Right kidney (tissue), 9 donors: Measurements from ENCODE around the gene CHTF8.
"Not testable (repeated sequence)": the region's sequence is repeated elsewhere in the genome, so short reads cannot be mapped to it uniquely, and the experiment has no call there.

Experiments used
- DNase-seq: peaks from one replicate; pipeline ENCODE4 v3.0.0-alpha.2; 2016
- long read RNA-seq, 8 donors: transcript quantifications; one replicate each; lab custom pipeline, GENCODE V29; 2026

CHTF8 gene, protein sequence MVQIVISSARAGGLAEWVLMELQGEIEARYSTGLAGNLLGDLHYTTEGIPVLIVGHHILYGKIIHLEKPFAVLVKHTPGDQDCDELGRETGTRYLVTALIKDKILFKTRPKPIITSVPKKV
- long read RNA-seq, donor 1, transcript CHTF8-202 (4 exons, 1,073 nt) = minor isoform, 6 of 128 reads
- long read RNA-seq, donor 1, transcript CHTF8-203 (4 exons, 2,903 nt) = minor isoform, 35 of 128 reads
- long read RNA-seq, donor 1, transcript CHTF8-201 (1 exons, 2,561 nt) = major isoform, 62 of 128 reads
- long read RNA-seq, donor 1, transcript CHTF8-205 (3 exons, 856 nt) = minor isoform, 11 of 128 reads
- long read RNA-seq, donor 1, partial matches to known transcripts = 6 of 128 reads
- long read RNA-seq, donor 1, other reads (novel, unspliced or antisense) = 0 of 128 reads
- long read RNA-seq, donor 2, transcript CHTF8-203 (4 exons, 2,903 nt) = minor isoform, 23 of 83 reads
- long read RNA-seq, donor 2, transcript CHTF8-205 (3 exons, 856 nt) = minor isoform, 7 of 83 reads
- long read RNA-seq, donor 2, transcript CHTF8-201 (1 exons, 2,561 nt) = major isoform, 50 of 83 reads
- long read RNA-seq, donor 2, partial matches to known transcripts = 0 of 83 reads
- long read RNA-seq, donor 2, other reads (novel, unspliced or antisense) = 0 of 83 reads
- long read RNA-seq, donor 3, transcript CHTF8-201 (1 exons, 2,561 nt) = major isoform, 28 of 66 reads
- long read RNA-seq, donor 3, transcript CHTF8-203 (4 exons, 2,903 nt) = minor isoform, 17 of 66 reads
- long read RNA-seq, donor 3, transcript CHTF8-205 (3 exons, 856 nt) = minor isoform, 6 of 66 reads
- long read RNA-seq, donor 3, partial matches to known transcripts = 5 of 66 reads
- long read RNA-seq, donor 3, other reads (novel, unspliced or antisense) = 5 of 66 reads
- long read RNA-seq, donor 4, transcript CHTF8-205 (3 exons, 856 nt) = minor isoform, 18 of 99 reads
- long read RNA-seq, donor 4, transcript CHTF8-203 (4 exons, 2,903 nt) = minor isoform, 11 of 99 reads
- long read RNA-seq, donor 4, transcript CHTF8-201 (1 exons, 2,561 nt) = major isoform, 65 of 99 reads
- long read RNA-seq, donor 4, partial matches to known transcripts = 0 of 99 reads
- long read RNA-seq, donor 4, other reads (novel, unspliced or antisense) = 0 of 99 reads
- long read RNA-seq, donor 5, transcript CHTF8-202 (4 exons, 1,073 nt) = minor isoform, 5 of 121 reads
- long read RNA-seq, donor 5, transcript CHTF8-205 (3 exons, 856 nt) = minor isoform, 16 of 121 reads
- long read RNA-seq, donor 5, transcript CHTF8-203 (4 exons, 2,903 nt) = minor isoform, 11 of 121 reads
- long read RNA-seq, donor 5, transcript CHTF8-201 (1 exons, 2,561 nt) = major isoform, 30 of 121 reads
- long read RNA-seq, donor 5, partial matches to known transcripts = 43 of 121 reads
- long read RNA-seq, donor 5, other reads (novel, unspliced or antisense) = 6 of 121 reads
- long read RNA-seq, donor 6, transcript CHTF8-205 (3 exons, 856 nt) = minor isoform, 12 of 165 reads
- long read RNA-seq, donor 6, transcript CHTF8-201 (1 exons, 2,561 nt) = major isoform, 90 of 165 reads
- long read RNA-seq, donor 6, transcript CHTF8-203 (4 exons, 2,903 nt) = minor isoform, 11 of 165 reads
- long read RNA-seq, donor 6, partial matches to known transcripts = 42 of 165 reads
- long read RNA-seq, donor 6, other reads (novel, unspliced or antisense) = 0 of 165 reads
- long read RNA-seq, donor 7 = 0 reads
- long read RNA-seq, donor 8, transcript CHTF8-203 (4 exons, 2,903 nt) = minor isoform, 16 of 98 reads
- long read RNA-seq, donor 8, transcript CHTF8-205 (3 exons, 856 nt) = minor isoform, 11 of 98 reads
- long read RNA-seq, donor 8, transcript CHTF8-201 (1 exons, 2,561 nt) = major isoform, 61 of 98 reads
- long read RNA-seq, donor 8, partial matches to known transcripts = 0 of 98 reads
- long read RNA-seq, donor 8, other reads (novel, unspliced or antisense) = 0 of 98 reads

DNA sequence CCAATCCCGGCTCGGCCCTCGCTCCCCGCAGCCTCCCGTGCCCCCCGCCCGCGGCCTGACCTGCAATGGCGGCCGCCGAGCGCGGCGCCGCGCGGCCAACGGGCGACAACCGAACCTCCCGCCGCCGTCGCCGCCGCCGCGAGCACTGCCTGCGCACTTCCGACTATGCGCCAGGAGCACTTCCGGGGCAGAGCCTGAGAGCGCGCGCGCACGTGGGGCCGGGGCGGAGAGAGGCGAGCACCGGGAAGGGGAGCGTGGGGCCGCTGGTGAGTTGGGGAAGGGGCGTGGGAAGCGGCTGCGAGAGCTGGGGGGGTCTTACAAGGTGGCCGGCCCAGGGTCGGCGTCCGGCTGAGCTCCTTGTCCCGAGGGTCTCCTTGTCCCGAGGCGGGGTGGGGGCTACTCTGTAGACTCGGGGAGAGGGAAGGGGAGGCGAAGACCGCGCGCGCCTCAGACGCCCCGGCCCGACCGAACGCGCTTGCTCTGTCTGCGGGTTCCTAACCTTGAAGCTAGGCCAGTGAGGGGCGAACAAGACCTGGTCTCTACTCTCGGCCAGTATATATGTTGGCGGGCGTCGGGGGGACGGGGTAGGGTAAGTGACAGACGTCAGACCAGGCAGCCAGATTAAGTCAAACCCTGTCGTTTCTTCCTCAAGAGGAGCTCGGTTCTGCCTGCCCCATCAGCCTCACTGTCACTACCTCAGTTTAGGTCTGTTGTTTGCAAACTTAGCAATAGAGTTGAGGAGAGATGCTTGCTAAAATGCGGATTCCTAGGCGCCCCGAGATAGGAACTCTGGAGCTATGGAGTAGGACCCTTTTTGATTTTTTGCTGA, at the start of gene CHTF8, which contains the start of gene UTP4:
Gene CHTF8 (minus strand): TSS at position 165 of the 829 bp plus-strand sequence. CDS start 11,130 bp downstream, outside the sequence.
Gene UTP4 (plus strand): TSS at position 226 of the 829 bp plus-strand sequence. CDS start 811 bp downstream, outside the sequence.
- DNase-seq = peak; percentile 75

DNA sequence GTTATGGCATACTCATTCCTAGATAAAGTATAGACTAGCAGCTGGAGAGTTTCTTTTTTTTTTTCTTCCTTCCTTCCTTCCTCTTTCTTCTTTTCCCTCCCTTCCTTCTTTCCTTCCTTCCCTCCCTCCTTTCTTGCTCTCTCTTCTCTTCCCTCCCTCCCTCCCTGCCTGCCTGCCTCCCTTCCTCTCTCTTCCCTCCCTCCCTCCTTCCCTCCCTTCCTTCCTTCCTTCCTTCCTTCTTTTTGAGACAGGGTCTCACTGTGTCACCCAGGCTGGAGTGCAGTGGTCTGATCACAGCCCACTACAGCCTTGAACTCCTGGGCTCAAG, 47.6 kb upstream of the CHTF8 start:
- no peak for DNase-seq

DNA sequence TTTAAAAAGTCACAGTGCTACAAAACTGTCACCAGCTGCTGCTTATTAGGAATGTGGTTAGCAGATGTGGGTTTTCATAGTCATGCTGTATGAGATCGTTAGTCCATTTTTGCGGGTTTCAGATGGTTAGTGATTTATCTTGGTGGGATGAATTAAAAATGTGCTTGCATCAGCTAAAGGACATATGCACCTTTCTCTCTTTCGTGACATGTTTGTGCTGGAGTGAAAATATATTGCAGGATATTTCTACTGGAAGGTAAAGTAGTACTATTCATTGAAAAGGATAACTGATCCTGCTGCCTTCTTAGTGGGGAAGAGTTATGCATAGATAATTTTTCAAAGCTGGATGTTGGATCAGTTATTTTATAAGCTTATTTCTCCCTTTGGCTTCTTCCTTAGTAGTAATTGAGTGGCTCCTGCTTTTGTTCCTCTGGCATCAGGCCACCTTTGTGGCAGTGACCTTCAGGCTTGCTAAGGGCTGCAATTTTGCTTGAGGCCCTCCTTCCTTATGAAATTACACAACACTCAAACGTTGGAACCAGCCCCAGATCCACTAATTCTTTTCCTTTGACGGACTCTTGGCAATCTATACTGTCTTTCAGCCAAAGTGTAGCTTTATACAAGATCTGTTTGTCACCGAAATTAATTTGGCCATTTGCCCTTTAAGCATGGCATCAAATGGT, 47.1 kb upstream of the CHTF8 start:
- DNase-seq = peak; percentile 36

DNA sequence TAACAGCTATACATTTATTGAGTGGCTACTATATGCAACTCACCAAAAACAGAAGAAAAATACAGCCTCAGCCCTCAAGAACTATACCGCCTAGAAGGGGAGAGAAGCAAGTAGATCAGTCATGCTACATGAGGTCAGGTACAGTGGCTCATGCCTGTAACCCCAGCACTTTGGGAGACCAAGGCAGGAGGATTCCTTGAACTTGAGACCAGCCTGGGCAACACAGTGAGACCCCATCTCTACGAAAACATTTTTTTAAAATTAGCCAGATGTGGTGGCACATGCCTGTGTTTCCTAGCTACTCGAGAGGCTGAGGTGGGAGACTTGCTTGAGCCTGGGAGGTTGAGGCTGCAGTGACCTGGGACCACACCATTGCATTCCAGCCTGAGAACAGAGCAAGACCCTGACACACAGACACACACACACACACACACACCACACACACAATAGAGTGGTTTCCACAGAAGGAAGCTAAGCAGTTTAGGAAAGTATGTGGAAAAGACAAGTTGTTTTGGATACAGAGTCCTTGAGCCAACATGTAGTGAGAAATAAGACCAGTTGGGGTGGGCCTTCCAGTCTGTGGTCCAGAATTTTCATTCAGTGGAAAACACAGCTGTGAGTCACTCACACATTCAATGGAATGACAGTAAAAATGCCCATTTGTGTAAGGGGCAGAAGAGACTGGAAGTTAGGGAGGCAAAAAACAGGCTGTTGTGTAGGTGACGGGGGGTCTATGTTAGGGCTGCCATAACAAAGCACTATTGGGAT, 43.8 kb upstream of the CHTF8 start:
- DNase-seq = no peak

DNA sequence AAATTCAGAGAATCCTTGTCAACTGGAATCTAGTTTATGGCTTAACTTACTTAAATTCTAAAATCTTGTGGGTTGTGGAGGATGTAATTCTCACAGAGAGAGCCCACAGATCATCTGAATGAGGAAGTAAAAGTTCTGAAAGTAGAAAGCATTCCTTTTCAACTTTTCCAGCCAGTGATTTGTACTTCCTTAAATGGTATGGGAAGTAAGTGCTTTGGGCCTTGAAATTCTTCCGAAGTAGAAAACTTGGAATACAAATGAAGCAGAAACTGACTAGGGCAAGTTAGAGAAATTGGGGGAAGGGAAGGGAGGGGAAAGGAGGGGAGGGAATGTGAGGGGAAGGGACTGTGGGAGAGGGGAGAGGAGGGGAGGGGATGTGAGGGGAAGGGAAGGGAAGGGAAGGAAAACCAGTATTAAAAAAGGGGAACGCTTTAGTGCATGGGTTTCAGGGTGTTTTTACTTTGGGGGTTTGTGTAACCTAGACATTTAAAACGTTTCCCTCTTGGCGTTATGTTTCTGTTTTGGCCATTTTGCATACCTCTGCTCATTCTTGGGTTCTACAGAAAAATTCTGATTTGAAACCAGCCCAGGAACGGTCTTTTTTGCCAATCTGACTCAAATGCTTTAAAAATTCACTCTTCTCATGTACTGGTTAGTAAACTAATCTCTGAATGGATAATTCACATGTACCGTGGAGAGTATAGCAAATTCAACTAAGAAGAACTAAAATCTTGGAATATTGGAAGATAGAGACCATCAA, 39.1 kb upstream of the CHTF8 start:
- no peak for DNase-seq

DNA sequence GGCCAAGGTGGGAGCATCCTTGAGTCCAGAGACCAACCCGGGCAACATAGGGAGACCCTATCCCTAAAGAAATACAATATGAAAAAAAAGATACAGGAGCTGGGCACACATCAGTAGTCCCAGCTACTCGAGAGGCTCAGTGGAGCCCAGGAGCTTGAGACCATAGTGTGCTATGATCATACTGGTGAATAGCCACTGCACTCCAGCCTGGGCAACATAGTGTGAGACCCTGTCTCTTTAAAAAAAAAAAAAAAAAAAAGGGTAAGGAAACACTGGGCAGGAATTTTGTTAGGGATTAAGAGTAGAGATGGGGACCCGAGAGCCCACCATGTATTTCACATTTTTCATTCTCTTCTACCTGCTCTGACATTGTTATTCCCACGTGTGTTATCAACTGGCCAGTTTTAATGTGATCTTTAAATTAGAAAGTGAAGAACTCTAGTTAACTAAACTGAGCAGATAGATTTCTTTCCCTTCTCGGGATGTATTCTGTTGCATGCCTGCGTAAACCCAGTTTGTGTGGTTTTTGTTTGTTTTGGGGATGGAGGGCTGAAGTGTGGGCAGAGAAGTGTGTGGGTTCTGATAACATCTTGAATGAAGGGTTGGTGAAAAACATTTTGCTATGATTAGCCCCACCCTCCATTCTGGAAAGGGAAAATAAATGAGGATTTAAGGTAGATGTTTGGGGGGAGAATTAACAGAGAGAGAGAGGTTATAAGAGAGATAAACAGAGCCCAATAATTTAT, 37.4 kb upstream of the CHTF8 start:
- DNase-seq = no peak

DNA sequence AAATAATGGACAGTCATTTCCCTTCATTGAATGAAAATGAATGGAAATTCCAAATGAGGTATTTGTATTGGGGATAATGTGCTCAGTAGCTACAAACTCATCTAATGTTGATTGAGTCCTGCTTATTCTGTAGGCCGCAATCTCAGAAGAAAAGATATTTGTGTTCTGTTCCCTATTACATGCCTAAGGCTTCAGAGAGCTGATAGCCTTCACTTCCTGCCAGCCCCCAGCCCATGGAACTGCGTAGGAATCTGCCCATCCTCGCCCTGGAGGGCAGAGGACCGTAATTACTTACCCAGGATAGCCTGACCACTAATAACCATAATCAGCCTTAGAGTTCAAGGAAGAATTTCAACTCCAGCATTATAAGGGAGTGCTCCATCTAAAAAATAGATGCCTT, 36.7 kb upstream of the CHTF8 start:
- no peak for DNase-seq

DNA sequence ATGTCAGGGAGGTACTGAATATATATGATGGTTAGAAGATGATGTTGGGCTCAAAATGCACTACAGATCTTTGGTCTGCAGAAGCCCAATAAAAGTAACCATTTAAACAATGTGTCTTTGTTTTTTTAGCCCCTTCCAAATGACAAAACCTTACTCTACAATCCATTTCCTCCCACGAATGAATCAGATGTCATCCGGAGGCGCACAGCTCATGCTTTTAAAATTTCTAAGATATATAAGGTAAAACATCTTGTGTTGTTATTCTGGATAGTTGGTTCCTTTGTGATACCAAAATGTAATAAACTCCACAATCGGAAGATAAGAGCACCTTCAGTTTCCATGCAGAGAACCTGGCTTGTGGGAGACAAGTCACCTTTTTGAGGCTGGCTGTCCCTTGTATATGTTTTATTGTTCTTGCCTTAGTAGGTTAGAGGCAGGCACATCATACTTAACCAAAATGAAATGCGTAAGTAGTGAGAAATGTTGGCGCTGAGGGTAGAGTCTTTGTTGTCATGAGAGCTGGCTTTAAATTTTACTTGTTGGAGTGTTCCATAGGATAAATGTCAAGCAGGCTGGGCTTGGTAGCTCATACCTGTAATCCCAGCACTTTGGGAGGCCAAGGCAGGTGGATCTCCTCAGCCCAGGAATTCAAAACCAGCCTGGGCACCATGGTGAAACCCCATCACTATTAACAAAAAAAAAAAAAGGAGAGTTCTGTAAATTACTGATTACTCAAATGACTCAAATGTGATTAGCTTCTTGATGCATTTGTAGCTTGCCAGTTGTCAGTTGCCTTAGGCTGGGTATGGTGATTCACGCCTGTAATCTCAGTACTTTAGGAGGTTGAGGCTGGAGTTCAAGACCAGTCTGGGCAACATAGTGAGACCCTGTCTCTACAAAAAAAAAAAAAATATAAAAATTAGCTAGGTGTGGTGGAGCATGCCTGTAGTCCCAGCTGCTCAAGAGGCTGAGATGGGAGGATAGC, 34.9 kb upstream of the CHTF8 start:
- DNase-seq = no peak

DNA sequence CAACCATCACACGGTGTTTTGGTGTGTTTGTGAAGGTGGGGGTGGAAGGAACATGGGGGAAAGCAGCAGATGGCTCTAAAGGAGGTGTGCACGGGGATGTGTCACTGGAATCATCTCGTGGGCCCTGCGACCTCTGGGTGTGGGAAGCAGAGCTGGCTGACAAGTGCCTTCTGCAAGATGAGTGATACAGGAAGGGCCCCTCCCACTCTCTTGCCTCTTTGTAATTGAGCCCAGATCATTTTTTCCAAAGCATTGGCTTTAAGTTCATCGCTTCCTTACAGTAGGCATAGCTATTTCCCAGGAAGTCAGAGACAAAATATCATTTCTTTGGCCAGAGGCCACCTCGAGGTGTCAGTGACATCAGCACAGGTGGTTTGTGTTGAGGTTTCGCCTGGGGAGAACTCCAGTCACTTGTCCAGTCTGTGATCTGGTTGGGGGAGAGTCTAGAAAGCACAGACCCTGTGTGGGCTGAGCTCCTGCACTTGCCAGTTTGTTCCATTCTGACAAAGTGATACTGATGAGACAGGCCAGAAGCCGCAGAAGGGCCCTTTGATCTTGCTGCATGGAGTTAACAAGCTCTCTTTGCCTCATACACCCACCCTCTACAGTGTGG, 33.9 kb upstream of the CHTF8 start:
- DNase-seq = no peak

DNA sequence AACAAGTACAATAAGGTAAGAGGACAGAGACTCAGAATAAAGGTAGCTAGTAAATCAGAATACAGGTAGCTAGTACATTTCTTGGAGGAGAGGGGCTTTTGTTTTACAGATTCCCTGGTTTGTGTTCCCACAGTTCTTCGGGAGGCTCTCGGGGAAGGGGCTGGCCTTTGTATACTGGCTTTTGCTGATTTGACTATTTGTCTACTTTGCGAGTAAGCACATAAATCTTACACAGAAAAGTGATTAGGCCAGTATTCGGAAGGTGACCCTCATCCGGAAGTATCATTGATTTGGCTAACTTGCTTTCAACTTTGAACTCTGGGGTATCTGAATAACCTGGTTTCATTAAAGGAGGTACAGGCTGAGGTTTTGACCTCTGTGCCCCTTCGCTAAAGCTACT, 33.2 kb upstream of the CHTF8 start:
- no peak for DNase-seq

DNA sequence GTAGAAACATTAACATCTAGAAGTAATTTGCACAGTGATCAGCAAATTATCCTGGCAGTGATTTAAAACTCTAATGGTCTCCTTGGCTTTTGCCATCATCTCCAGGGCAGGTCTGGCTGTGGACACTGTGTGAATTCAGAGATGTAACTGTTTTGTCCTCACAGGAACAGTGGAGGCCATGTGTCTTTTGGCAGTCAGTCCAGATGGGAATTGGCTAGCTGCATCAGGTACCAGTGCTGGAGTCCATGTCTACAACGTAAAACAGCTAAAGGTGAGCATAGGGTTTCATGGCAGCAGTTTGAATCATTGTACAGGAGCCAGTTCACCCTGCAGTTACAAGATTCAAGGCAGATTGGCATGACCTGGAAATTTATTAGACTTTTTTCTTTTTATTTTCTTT, 27.8 kb upstream of the CHTF8 start:
- DNase-seq = no peak

DNA sequence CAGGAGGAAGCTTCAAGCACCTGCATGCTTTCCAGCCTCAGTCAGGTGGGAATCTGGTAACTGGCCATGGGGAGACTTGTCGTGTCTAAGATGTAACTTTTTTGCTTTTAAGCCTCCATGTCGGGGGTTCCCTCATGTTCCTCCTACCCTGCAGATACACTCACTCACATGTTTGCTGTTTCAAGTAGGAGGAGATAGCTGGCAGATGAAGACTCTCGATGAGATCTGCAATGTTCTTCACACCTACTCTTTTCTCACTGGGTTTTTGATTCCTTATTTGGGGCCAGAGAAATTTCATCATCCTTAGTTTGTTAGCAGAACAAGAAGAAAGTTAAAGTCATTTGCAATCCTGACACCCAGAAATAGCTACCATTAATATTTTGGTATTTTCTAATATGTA, 24.8 kb upstream of the CHTF8 start:
- no peak for DNase-seq

DNA sequence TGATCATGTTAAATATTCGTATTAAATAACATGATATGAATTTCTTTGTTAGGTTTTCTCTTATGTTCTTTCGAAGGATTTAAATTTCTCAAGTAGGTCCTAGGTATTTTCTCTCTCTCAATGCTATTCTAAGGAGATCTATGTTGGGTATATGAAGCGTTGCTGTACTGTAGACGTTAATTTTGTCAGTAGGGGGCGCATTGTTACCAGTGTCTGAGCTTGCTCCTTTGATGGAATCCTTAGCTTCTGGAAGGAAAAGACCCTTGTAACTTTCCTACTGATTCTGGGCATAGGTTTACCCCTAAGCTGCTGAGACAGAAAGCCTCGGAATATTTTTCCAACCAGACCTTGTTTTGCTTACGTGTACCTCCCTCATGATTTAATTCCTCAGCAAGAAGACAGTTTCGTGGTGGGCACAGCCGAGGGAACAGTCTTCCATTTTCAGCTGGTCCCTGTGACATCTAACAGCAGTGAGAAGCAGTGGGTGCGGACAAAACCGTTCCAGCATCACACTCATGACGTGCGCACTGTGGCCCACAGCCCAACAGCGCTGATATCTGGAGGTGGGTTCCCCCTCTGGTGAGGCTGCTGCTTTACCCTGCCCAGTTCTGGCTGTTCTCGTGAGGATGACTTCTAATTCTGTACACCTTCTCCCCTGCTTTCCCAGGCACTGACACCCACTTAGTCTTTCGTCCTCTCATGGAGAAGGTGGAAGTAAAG, 17.9 kb upstream of the CHTF8 start:
- DNase-seq = no peak

DNA sequence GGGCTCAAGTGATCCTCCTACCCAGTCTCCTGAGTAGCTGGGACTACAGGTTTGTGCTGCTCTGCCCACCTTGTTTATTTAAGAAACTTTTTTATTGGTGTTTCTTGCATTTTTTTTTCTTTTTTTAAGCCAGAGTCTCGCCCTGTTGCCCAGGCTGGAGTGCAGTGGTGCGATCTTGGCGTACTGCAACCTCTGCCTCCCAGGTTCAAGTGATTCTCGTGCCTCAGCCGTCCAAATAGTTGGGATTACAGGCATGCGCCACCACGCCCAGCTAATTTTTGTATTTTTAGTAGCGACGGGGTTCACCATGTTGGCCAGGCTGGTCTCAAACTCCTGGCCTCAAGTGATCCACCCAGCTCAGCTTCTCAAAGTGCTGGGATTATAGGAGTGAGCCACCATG, 17.2 kb upstream of the CHTF8 start:
- DNase-seq = not testable (repeated sequence)

DNA sequence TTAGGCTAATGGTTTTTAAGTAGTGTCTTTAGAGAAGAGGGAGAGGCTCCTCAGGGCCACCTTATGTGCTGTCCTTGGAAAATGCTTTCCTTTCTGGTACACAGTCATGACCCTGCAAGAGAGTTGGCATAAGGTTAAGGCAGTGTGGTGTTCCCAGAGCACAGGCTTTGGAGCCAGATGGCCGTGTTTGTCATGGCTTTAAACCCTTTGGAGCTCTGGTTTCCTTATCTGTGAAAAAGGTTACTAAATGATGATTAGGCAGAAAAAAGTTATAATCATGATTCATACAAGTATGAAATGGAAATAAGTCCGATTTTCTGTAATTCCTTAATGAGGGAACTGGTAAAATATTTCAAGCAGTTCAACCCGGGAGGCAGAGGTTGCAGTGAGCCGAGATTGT, 13.3 kb upstream of the CHTF8 start:
- DNase-seq = no peak
